Type B pancreatic cell (in vitro differentiated cells): ENCODE measurements around the gene TARDBP. TPM values are rescaled to one million over a fixed set of nuclear protein-coding genes. Genes with fewer than 3 reads are reported as not detected.
"Not testable (repeated sequence)": the region's sequence is repeated elsewhere in the genome, so short reads cannot be mapped to it uniquely, and the experiment has no call there.

ENCODE experiments used
- DNase-seq: peaks from one replicate; pipeline ENCODE4 v3.0.0; 2021; ENCODE audit warnings: mixed read lengths; ENCODE audit not compliant: unreplicated experiment; ENCODE audit errors: extremely low spot score
- H3K27ac Mint-ChIP-seq: 2 replicates; pipeline ENCODE4 v1.8.0; 2021; ENCODE audit warnings: mild to moderate bottlenecking, mixed read lengths
- H3K27me3 Mint-ChIP-seq: 2 replicates; pipeline ENCODE4 v1.8.0; 2021; ENCODE audit warnings: mixed read lengths
- H3K36me3 Mint-ChIP-seq: 2 replicates; pipeline ENCODE4 v1.8.0; 2021; ENCODE audit warnings: mixed read lengths
- H3K4me1 Mint-ChIP-seq: one replicate; pipeline ENCODE4 v1.8.0; 2021; ENCODE audit warnings: mixed read lengths; ENCODE audit not compliant: unreplicated experiment
- H3K4me3 Mint-ChIP-seq: 2 replicates; pipeline ENCODE4 v1.8.0; 2021; ENCODE audit warnings: mild to moderate bottlenecking, mixed read lengths
- H3K9me3 Mint-ChIP-seq: 2 replicates; pipeline ENCODE4 v1.8.0; 2021; ENCODE audit warnings: mixed read lengths
- CTCF ChIP-seq: fragments of 200-600 bp; sonication (generic); conservative IDR thresholded peaks from 2 replicates; pipeline ENCODE4 v1.5.0; 2021; ENCODE audit warnings: antibody characterized with exemption, mild to moderate bottlenecking
- total RNA-seq: library from RNA; stranded (reverse); gene quantifications from 2 replicates; pipeline ENCODE4 v1.2.1, GENCODE V29; 2021; ENCODE audit warnings: low replicate concordance

Gene TARDBP
- total RNA-seq, 1 donor from 2014 or later = 188 TPM

GRCh38 chr1:11013160-11013531 lies 692 bp downstream of the TARDBP start:
- peak overlapping the region; percentile 91 for H3K4me3 Mint-ChIP-seq
- DNase-seq = no peak
- no peaks in the 10 kb centered on the region for H3K27me3 Mint-ChIP-seq
- H3K4me1 Mint-ChIP-seq = peaks cover 11% of the 10 kb centered on the region
- H3K36me3 Mint-ChIP-seq = peaks cover 21% of the 10 kb centered on the region
- H3K27ac Mint-ChIP-seq = peak overlapping the region; percentile 89
- no peak for TF ChIP-seq CTCF
- H3K9me3 Mint-ChIP-seq = no peaks in the 10 kb centered on the region

- peaks cover 41% of the 10 kb centered on the region for H3K36me3 Mint-ChIP-seq
These were observed 6.9 kb downstream of the TARDBP start for GRCh38 chr1:11019358-11019757.

GRCh38 chr1:11019971-11020370 lies 7.5 kb downstream of the TARDBP start:
- H3K27me3 Mint-ChIP-seq = no peaks in the 10 kb centered on the region
- H3K36me3 Mint-ChIP-seq = peaks cover 42% of the 10 kb centered on the region
- H3K27ac Mint-ChIP-seq = no peak overlapping the region
- no peaks in the 10 kb centered on the region for H3K9me3 Mint-ChIP-seq
- TF ChIP-seq CTCF = no peak
- H3K4me1 Mint-ChIP-seq = no peaks in the 10 kb centered on the region
- H3K4me3 Mint-ChIP-seq = no peak overlapping the region
- no peak for DNase-seq

More at GRCh38 chr1:11019358-11019757, 6.9 kb downstream of the TARDBP start:
- H3K4me3 Mint-ChIP-seq, H3K27me3 Mint-ChIP-seq, DNase-seq, H3K9me3 Mint-ChIP-seq, H3K27ac Mint-ChIP-seq, H3K4me1 Mint-ChIP-seq: not testable (repeated sequence)

GRCh38 chr1:11023201-11023600 lies 10.7 kb downstream of the TARDBP start:
- H3K27me3 Mint-ChIP-seq = no peaks in the 10 kb centered on the region
- no peak overlapping the region for H3K27ac Mint-ChIP-seq
- no peak for DNase-seq
- H3K36me3 Mint-ChIP-seq = peaks cover 47% of the 10 kb centered on the region
- H3K4me1 Mint-ChIP-seq = no peaks in the 10 kb centered on the region
- TF ChIP-seq CTCF = no peak
- H3K4me3 Mint-ChIP-seq = no peak overlapping the region
- no peaks in the 10 kb centered on the region for H3K9me3 Mint-ChIP-seq

GRCh38 chr1:11024154-11024873 lies 11.9 kb downstream of the TARDBP start:
- Mint-ChIP-seq H3K4me1 (no peaks in the 10 kb centered on the region), H3K27me3 (no peaks in the 10 kb centered on the region), H3K9me3 (no peaks in the 10 kb centered on the region), H3K36me3 (peaks cover 40% of the 10 kb centered on the region), H3K4me3 (no peak overlapping the region), H3K27ac (no peak overlapping the region)
- TF ChIP-seq CTCF = no peak
- DNase-seq = no peak

- peaks cover 40% of the 10 kb centered on the region for H3K36me3 Mint-ChIP-seq
- no peaks in the 10 kb centered on the region for H3K9me3 Mint-ChIP-seq
- TF ChIP-seq CTCF = no peak
- no peak overlapping the region for H3K4me3 Mint-ChIP-seq
- H3K27ac Mint-ChIP-seq = no peak overlapping the region
- DNase-seq = no peak
- no peaks in the 10 kb centered on the region for H3K4me1 Mint-ChIP-seq
- no peaks in the 10 kb centered on the region for H3K27me3 Mint-ChIP-seq
These were observed 12.4 kb downstream of the TARDBP start for GRCh38 chr1:11024874-11025203.
